GM12865 (cell line): ENCODE measurements around the gene DIP2C.

Experiments used
- DNase-seq: peaks from one replicate; pipeline ENCODE4 v3.0.0; 2010; ENCODE audit warnings: low read depth
- H3K4me3 ChIP-seq: 2 replicates; pipeline ENCODE4 v1.5.1; 2011; ENCODE audit warnings: mild to moderate bottlenecking, low read depth, low read length, control low read depth
- CTCF ChIP-seq: IDR thresholded peaks from 2 replicates; pipeline ENCODE4 v1.5.1; 2011; ENCODE audit warnings: low read length, control low read depth, low read depth, inconsistent platforms; ENCODE audit not compliant: insufficient read depth; ENCODE audit errors: missing control alignments

Gene DIP2C

GRCh38 chr10:553233-553632, 136.2 kb downstream of the DIP2C start:
- DNase-seq = no peak
- TF ChIP-seq CTCF = no peak
- H3K4me3 ChIP-seq = no peak overlapping the region

GRCh38 chr10:552679-553078, 136.8 kb downstream of the DIP2C start:
- H3K4me3 ChIP-seq = no peak overlapping the region
- no peak for TF ChIP-seq CTCF
- DNase-seq = no peak

GRCh38 chr10:551373-552252, 137.9 kb downstream of the DIP2C start:
- no peak for TF ChIP-seq CTCF
- no peak for DNase-seq
- H3K4me3 ChIP-seq = no peak overlapping the region

GRCh38 chr10:550665-551372, 138.6 kb downstream of the DIP2C start:
- TF ChIP-seq CTCF = no peak
- H3K4me3 ChIP-seq = no peak overlapping the region
- DNase-seq = no peak

- no peak for TF ChIP-seq CTCF
- H3K4me3 ChIP-seq = no peak overlapping the region
- no peak for DNase-seq
Measured at GRCh38 chr10:549391-549790, 140.1 kb downstream of the DIP2C start.

- H3K4me3 ChIP-seq = no peak overlapping the region
- TF ChIP-seq CTCF = no peak
- no peak for DNase-seq
Measured at GRCh38 chr10:548238-548901, 141.1 kb downstream of the DIP2C start.
